Forelimb muscle (tissue), 1 donor: Measurements from ENCODE around the gene MIA2. TPM values are rescaled to one million over a fixed set of nuclear protein-coding genes. Genes with fewer than 3 reads are reported as not detected.
"Not testable (repeated sequence)": the region's sequence is repeated elsewhere in the genome, so short reads cannot be mapped to it uniquely, and the experiment has no call there.

Source experiments
- DNase-seq: peaks from one replicate; pipeline ENCODE4 v3.0.0-alpha.2; 2013; ENCODE audit warnings: low read depth
- polyA plus RNA-seq: library from polyadenylated mRNA; unstranded; fragments of 120-200 nt; gene quantifications from one replicate; pipeline ENCODE4 v1.2.1, GENCODE V29; 2013; ENCODE audit not compliant: insufficient read length

Gene MIA2
- polyA plus RNA-seq, 1 donor, result 15.3 TPM

GRCh38 chr14:39266871-39267607, 33.3 kb downstream of the MIA2 start:
- peak; percentile 62 for DNase-seq

GRCh38 chr14:39267608-39268005, 33.9 kb downstream of the MIA2 start:
- no peak for DNase-seq

- no peak for DNase-seq
Measured at GRCh38 chr14:39268393-39268792, 34.7 kb downstream of the MIA2 start.

GRCh38 chr14:39272918-39273317, 39.2 kb downstream of the MIA2 start:
- DNase-seq, result no peak

GRCh38 chr14:39275395-39275794, 41.7 kb downstream of the MIA2 start:
- no peak for DNase-seq

- DNase-seq, result no peak
Measured at GRCh38 chr14:39276005-39276404, 42.3 kb downstream of the MIA2 start.

GRCh38 chr14:39276579-39277114, 42.9 kb downstream of the MIA2 start:
- no peak for DNase-seq

- no peak for DNase-seq
Measured at GRCh38 chr14:39279515-39279914, 45.8 kb downstream of the MIA2 start.

GRCh38 chr14:39280678-39281077, 47.0 kb downstream of the MIA2 start:
- DNase-seq, result not testable (repeated sequence)

GRCh38 chr14:39289523-39289922, 55.8 kb downstream of the MIA2 start:
- no peak for DNase-seq

- DNase-seq, result no peak
Measured at GRCh38 chr14:39291701-39292100, 58.0 kb downstream of the MIA2 start.

GRCh38 chr14:39293629-39294028, 59.9 kb downstream of the MIA2 start:
- DNase-seq, result no peak

GRCh38 chr14:39300389-39300788, 66.7 kb downstream of the MIA2 start:
- DNase-seq, result not testable (repeated sequence)

- DNase-seq, result no peak
Measured at GRCh38 chr14:39302124-39302810, 68.6 kb downstream of the MIA2 start.

- no peak for DNase-seq
Measured at GRCh38 chr14:39303115-39303514, 69.4 kb downstream of the MIA2 start.

GRCh38 chr14:39307815-39308214, 74.1 kb downstream of the MIA2 start:
- DNase-seq, result no peak

GRCh38 chr14:39310051-39310450, 76.3 kb downstream of the MIA2 start:
- DNase-seq, result no peak

- no peak for DNase-seq
Measured at GRCh38 chr14:39315859-39316444, 82.2 kb downstream of the MIA2 start.

GRCh38 chr14:39316830-39317553, 83.3 kb downstream of the MIA2 start:
- no peak for DNase-seq

- DNase-seq, result no peak
Measured at GRCh38 chr14:39318574-39318973, 84.9 kb downstream of the MIA2 start.

- no peak for DNase-seq
Measured at GRCh38 chr14:39319381-39319780, 85.7 kb downstream of the MIA2 start.

- DNase-seq, result no peak
Measured at GRCh38 chr14:39320318-39320717, 86.6 kb downstream of the MIA2 start.
